Right atrium auricular region (tissue), 2 donors: Measurements from ENCODE around the gene TAS2R31. TPM values are rescaled to one million over a fixed set of nuclear protein-coding genes. Genes with fewer than 3 reads are reported as not detected.

Experiments used
- DNase-seq: peaks from one replicate; pipeline ENCODE4 v3.0.0-alpha.2; 2019; ENCODE audit warnings: low spot score
- H3K27ac ChIP-seq, 2 donors: fragments of 200-600 bp; sonication (generic); 1 replicate in 1 of 2; 2 replicates in 1 of 2; pipeline ENCODE4 v1.5.1; 2016 to 2019
- H3K27me3 ChIP-seq, 2 donors: fragments of 200-600 bp; sonication (generic); one replicate each; pipeline versions ENCODE4 v1.5.1 to v1.6.0; 2017 to 2019
- H3K36me3 ChIP-seq: fragments of 200-600 bp; sonication (generic); one replicate; pipeline ENCODE4 v1.5.1; 2016
- H3K4me1 ChIP-seq, 2 donors: fragments of 200-600 bp; sonication (generic); one replicate each; pipeline versions ENCODE4 v1.5.1 to v1.6.0; 2017 to 2019
- H3K4me3 ChIP-seq, 2 donors: fragments of 200-600 bp; sonication (generic); 1 replicate in 1 of 2; 2 replicates in 1 of 2; pipeline ENCODE4 v1.5.1; 2017 to 2019; ENCODE audit warnings: mild to moderate bottlenecking in 1 of 2, moderate library complexity in 1 of 2
- H3K9me3 ChIP-seq, 2 donors: fragments of 200-600 bp; sonication (generic); one replicate each; pipeline ENCODE4 v1.5.1; 2019
- total RNA-seq, 2 donors: library from RNA; depleted of rRNA; stranded (reverse); fragments of >200 nt; gene quantifications; one replicate each; pipeline ENCODE4 v1.1.0, GENCODE V29; 2016
- TF ChIP-seq, protein P1 (sequence below), 2 donors: fragments of 200-600 bp; sonication (generic); IDR thresholded peaks; one replicate each; pipeline ENCODE4 v1.5.1; 2019; ENCODE audit warnings: antibody characterized with exemption in 2 of 2

The TAS2R31 gene
- total RNA-seq, 2 donors from 2014 or later: 0.59 TPM; not detected in 1

DNA sequence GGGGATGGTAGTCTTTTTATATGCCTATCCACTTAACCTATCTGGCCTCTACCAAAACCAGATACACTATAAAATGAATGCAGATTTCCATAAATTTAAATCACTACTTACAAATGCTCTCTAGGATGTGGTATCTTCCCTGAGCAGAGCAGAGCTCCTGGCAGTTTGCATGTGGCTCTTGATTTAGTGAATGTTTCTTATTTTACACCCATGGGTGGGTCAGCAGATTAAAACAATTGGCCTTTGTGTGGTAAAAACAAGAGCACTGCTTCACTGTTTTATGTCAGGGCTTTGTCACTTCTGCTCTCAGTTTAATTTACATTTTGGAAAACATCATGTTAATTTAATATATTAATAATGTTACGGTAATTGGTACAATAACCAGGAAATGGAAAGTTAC, 14.3 kb downstream of the TAS2R31 start:
- no peaks in the 10 kb centered on the region for H3K4me1 ChIP-seq
- H3K27me3 ChIP-seq: no peaks in the 10 kb centered on the region
- DNase-seq: no peak
- H3K36me3 ChIP-seq: no peaks in the 10 kb centered on the region
- H3K4me3 ChIP-seq: no peak overlapping the region
- no peak overlapping the region for H3K27ac ChIP-seq
- TF ChIP-seq, protein P1, sequence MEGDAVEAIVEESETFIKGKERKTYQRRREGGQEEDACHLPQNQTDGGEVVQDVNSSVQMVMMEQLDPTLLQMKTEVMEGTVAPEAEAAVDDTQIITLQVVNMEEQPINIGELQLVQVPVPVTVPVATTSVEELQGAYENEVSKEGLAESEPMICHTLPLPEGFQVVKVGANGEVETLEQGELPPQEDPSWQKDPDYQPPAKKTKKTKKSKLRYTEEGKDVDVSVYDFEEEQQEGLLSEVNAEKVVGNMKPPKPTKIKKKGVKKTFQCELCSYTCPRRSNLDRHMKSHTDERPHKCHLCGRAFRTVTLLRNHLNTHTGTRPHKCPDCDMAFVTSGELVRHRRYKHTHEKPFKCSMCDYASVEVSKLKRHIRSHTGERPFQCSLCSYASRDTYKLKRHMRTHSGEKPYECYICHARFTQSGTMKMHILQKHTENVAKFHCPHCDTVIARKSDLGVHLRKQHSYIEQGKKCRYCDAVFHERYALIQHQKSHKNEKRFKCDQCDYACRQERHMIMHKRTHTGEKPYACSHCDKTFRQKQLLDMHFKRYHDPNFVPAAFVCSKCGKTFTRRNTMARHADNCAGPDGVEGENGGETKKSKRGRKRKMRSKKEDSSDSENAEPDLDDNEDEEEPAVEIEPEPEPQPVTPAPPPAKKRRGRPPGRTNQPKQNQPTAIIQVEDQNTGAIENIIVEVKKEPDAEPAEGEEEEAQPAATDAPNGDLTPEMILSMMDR (IDR thresholded peaks at IDR 0.05): no peak
- H3K9me3 ChIP-seq: no peaks in the 10 kb centered on the region

DNA sequence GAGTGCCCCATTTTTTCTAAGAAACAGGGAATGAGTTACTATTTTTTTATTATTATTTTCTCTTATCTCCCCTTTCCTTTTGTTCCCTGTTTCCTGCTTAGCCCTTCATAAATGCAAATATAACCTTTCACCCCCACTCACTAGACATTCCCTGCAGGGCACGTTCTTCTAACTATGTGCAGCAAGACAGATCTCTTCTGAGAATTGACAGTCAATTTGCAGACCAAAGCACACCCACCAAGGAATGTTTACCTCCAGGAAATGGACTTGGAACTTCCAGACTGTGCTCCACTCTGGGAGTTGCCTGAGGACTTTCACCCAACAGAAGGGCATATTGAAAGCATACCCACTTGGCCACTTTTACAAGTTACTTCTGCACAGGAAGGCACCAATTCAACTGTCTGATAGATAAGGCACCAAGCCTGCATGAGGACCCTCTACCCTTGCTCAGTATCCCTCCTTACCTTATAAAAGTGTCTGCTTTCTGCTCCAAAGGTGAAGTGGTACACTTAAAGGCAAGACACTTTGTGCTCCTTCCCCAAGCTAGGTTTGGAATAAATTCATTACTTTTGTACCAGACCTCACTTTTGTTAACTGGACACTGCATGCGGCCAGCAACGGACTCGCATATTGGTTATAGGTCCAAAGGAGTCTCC, 15.3 kb downstream of the TAS2R31 start:
- H3K9me3 ChIP-seq: no peaks in the 10 kb centered on the region
- H3K4me1 ChIP-seq: no peaks in the 10 kb centered on the region
- H3K27ac ChIP-seq: no peak overlapping the region
- H3K4me3 ChIP-seq: no peak overlapping the region
- TF ChIP-seq, protein P1 (IDR thresholded peaks at IDR 0.05): no peak
- no peaks in the 10 kb centered on the region for H3K27me3 ChIP-seq
- DNase-seq: no peak
- H3K36me3 ChIP-seq: no peaks in the 10 kb centered on the region

DNA sequence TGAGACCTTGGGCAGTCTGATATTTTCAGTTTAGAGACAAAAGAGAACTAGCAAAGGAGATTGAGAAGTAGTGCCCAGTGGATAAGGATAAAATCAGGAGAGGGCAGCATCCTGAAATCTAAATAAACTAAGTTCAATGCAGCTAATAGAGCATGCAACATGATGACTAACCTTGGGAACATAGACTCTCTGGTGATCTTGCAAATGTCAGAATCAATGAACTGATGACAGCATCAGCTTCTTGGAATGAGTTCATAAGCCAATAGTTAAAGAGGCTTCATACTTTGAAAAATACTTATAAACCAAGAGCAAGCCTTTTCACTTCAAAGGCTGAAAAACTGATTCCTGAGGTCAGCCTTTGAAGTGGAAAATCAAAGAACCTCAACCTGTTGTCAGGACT, 17.0 kb downstream of the TAS2R31 start:
- Histone ChIP-seq H3K9me3 (no peaks in the 10 kb centered on the region), H3K36me3 (no peaks in the 10 kb centered on the region), H3K27me3 (no peaks in the 10 kb centered on the region), H3K4me1 (no peaks in the 10 kb centered on the region), H3K27ac (no peak overlapping the region), H3K4me3 (no peak overlapping the region)
- no peak for DNase-seq
- TF ChIP-seq, protein P1 (IDR thresholded peaks at IDR 0.05): no peak

DNA sequence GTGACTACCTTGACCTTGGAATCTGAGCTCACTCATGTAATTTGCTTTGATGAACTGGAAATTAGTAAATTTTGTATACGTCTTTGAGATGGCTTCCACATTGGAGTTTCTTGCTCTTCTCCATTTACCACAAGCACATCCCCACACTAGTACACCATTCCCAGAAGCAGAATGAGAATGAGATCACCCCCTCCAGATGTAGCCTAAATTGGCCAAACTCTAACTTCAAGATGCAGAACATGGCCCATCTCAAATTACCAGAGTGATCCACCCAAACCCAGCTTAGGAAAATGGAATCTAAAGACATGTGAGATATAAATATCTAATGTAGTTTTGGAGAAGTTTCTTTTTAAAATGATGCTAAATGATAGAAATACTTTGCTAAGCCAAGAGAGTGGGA, 23.6 kb downstream of the TAS2R31 start:
- Histone ChIP-seq H3K9me3 (no peaks in the 10 kb centered on the region), H3K36me3 (no peaks in the 10 kb centered on the region), H3K4me3 (no peak overlapping the region), H3K27me3 (no peaks in the 10 kb centered on the region), H3K4me1 (no peaks in the 10 kb centered on the region), H3K27ac (no peak overlapping the region)
- no peak for DNase-seq
- TF ChIP-seq, protein P1 (IDR thresholded peaks at IDR 0.05): no peak

DNA sequence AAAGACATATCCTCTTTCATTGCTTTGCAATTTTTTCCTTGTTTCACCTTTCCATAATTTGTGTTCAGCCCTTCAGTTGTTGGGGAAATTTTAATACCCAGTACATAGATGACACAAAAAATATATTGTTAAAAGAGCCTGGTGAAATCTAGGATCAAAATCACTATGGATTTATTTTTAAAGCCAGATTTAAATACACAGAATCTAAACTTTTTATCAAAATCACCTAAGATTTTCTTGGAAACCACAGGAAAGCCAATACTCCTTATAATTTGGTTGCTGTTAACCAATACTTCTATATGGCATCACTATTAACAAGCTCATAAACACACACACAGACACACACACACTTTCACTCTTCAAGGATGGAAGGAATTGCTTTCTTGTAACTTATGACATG, 33.0 kb downstream of the TAS2R31 start, which contains the start of gene TAS2R20:
Gene TAS2R20 (minus strand): TSS at position 101 of the 400 bp plus-strand sequence. CDS start 429 bp downstream, outside the sequence.
- Histone ChIP-seq H3K4me1 (no peaks in the 10 kb centered on the region), H3K27ac (no peak within 1 kb of the TSS), H3K4me3 (no peak within 1 kb of the TSS), H3K9me3 (no peaks in the 10 kb centered on the region), H3K36me3 (no peaks in the 10 kb centered on the region), H3K27me3 (no peaks in the 10 kb centered on the region)
- TF ChIP-seq, protein P1 (IDR thresholded peaks at IDR 0.05): no peak
- DNase-seq: no peak

DNA sequence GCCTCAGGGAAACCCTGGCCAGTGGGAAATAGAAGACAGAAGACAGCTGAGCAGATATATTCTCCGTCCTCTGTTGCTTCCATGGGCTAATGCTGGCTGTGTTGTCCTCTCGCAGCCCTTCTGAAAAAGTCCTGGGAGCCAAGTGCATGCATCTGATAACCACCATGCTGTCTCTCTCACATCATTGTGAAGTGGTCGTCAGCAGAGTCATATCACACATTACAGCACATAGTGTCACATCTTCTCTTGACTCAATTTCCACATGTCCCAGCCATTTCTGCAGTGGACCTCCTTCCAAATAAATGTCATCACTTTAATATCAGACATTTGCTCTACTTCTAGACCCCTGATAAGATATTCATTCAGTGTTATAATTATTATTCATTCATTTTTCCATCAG, 36.9 kb downstream of the TAS2R31 start:
- TF ChIP-seq, protein P1 (IDR thresholded peaks at IDR 0.05): no peak
- H3K27ac ChIP-seq: no peak overlapping the region
- no peak for DNase-seq

More for the DNA sequence above, 36.9 kb downstream of the TAS2R31 start:
- no peaks in the 10 kb centered on the region for H3K36me3 ChIP-seq
- no peaks in the 10 kb centered on the region for H3K4me1 ChIP-seq
- no peaks in the 10 kb centered on the region for H3K9me3 ChIP-seq
- H3K27me3 ChIP-seq: no peaks in the 10 kb centered on the region
- H3K4me3 ChIP-seq: no peak overlapping the region
